Dendritic cell treated with granulocyte-macrophage colony-stimulating factor and Interleukin-4, amounts not matched to agents 40 ng/mL and 50 ng/mL, for 4 days (primary cell): ENCODE results near the gene RHBDD1.

Experiments used
- H3K27ac Mint-ChIP-seq: one replicate; pipeline ENCODE4 v1.8.0; 2022; ENCODE audit warnings: mild to moderate bottlenecking, mixed read lengths
- H3K27me3 Mint-ChIP-seq: one replicate; pipeline ENCODE4 v1.8.0; 2022; ENCODE audit warnings: mild to moderate bottlenecking, mixed read lengths
- H3K36me3 Mint-ChIP-seq: one replicate; pipeline ENCODE4 v1.8.0; 2022; ENCODE audit warnings: low read depth, mixed read lengths
- H3K4me1 Mint-ChIP-seq: one replicate; pipeline ENCODE4 v1.8.0; 2022; ENCODE audit warnings: low read depth, mixed read lengths
- H3K4me3 Mint-ChIP-seq: one replicate; pipeline ENCODE4 v1.8.0; 2022; ENCODE audit warnings: mild to moderate bottlenecking, moderate library complexity, mixed read lengths
- H3K9me3 Mint-ChIP-seq: one replicate; pipeline ENCODE4 v1.8.0; 2022; ENCODE audit warnings: mixed read lengths
- intact Hi-C: fragments of 100-400 bp; cut with micrococcal nuclease; formaldehyde crosslinking; loops from one replicate; pipeline ENCODE4 v1.15.0; 2022

Gene RHBDD1

DNA sequence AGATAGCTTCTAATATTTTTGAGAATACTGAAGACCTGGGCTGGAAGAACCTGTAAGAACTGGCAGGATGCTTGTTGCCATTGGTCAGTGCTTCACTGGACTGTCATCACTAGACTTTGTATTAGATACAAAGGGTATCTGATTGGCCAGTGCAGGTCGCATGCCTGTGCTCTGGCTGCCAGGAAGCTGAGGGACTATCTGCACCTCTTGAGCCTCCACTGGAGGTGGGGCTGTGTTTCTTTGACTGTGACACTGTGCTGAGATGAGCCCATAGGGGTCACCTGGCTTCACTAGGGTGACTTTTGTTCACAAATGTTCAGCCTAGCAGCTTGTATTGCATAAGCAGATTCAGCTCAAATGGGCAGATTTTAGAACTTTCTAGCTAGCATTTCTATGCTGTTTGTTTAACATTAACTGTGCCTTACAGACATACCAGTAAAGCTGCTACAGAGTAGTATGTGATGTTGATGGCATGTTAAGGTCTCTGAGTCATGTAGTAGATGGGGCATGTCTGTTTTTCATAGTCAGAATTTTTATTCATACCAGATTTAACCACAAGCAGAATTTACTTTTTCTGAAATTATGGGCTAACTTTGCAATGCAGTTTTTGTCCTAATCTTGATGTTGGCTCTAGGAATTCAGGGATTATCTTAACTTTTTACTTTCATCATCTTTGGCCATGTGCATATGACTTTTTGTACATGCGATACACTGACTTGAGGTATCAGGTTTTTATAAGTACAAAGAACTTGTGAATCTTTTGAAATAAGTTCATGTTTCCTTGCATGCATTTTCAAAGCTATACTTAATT is 56.1 kb downstream of the RHBDD1 start:
- H3K36me3 Mint-ChIP-seq = peaks cover 11% of the 10 kb centered on the region
- no peak overlapping the region for H3K4me3 Mint-ChIP-seq
- intact Hi-C loops = no loop called here
- no peaks in the 10 kb centered on the region for H3K27me3 Mint-ChIP-seq
- H3K4me1 Mint-ChIP-seq = no peaks in the 10 kb centered on the region
- H3K27ac Mint-ChIP-seq = no peak overlapping the region
- peaks cover 3% of the 10 kb centered on the region for H3K9me3 Mint-ChIP-seq

GRCh38 chr2:226892729-226893128 is 56.9 kb downstream of the RHBDD1 start:
- Mint-ChIP-seq H3K4me1 (no peaks in the 10 kb centered on the region), H3K27me3 (no peaks in the 10 kb centered on the region), H3K9me3 (peaks cover 9% of the 10 kb centered on the region), H3K4me3 (no peak overlapping the region), H3K36me3 (peaks cover 19% of the 10 kb centered on the region), H3K27ac (no peak overlapping the region)
- intact Hi-C loops = no loop called here

- Mint-ChIP-seq H3K9me3 (peaks cover 9% of the 10 kb centered on the region), H3K27me3 (no peaks in the 10 kb centered on the region), H3K4me1 (no peaks in the 10 kb centered on the region), H3K36me3 (peaks cover 21% of the 10 kb centered on the region), H3K27ac (no peak overlapping the region), H3K4me3 (no peak overlapping the region)
- intact Hi-C loops = no loop called here
These were observed 57.4 kb downstream of the RHBDD1 start for GRCh38 chr2:226893216-226893615.

DNA sequence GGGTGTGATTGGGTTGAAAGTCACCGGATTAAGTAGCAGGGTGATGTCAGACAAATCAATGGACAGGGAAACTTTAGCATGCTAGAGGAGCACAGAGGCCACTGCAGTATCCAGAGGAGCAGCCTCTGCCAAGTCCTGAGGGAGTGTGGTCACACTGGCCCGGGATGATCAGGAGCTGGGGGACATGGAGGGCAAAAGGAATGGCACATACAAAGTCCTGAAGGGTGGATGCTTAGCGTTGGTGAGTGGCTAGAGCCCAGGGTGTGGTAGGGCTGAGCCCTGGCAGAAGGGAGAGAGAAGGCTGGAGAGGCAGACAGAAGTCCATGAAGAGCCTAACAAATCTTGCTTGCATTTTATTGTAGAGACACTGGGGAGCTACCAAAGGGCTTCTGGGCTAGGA is 58.9 kb downstream of the RHBDD1 start:
- Mint-ChIP-seq H3K4me1 (no peaks in the 10 kb centered on the region), H3K36me3 (peaks cover 21% of the 10 kb centered on the region), H3K27ac (no peak overlapping the region), H3K4me3 (no peak overlapping the region), H3K9me3 (peaks cover 9% of the 10 kb centered on the region), H3K27me3 (no peaks in the 10 kb centered on the region)
- intact Hi-C loops = no loop called here

GRCh38 chr2:226895579-226895978 is 59.7 kb downstream of the RHBDD1 start:
- Mint-ChIP-seq H3K36me3 (peaks cover 21% of the 10 kb centered on the region), H3K27me3 (no peaks in the 10 kb centered on the region), H3K9me3 (peaks cover 9% of the 10 kb centered on the region), H3K4me3 (no peak overlapping the region), H3K4me1 (no peaks in the 10 kb centered on the region), H3K27ac (no peak overlapping the region)
- intact Hi-C loops = no loop called here

DNA sequence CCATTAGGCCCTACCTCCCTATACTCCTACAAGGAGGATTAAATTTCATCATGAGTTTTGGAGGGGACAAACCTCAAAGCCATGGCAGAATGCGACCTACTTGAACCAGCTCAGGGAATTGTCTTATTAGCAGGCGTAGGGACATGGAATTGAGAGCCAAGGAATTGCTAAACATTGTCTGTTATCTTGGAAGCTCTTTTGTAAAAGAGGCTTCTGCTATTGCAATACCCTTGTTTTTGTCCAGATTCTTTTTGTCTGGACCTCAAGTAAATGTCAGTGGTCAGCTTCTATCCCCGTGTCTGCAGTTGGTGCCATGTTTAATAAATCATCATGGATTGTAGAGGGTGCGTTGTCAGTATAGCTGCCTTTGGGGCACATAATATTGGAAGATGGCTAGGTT is 62.3 kb downstream of the RHBDD1 start:
- H3K36me3 Mint-ChIP-seq = peaks cover 21% of the 10 kb centered on the region
- H3K27me3 Mint-ChIP-seq = no peaks in the 10 kb centered on the region
- no peak overlapping the region for H3K4me3 Mint-ChIP-seq
- peaks cover 8% of the 10 kb centered on the region for H3K4me1 Mint-ChIP-seq
- H3K27ac Mint-ChIP-seq = no peak overlapping the region
- H3K9me3 Mint-ChIP-seq = peaks cover 9% of the 10 kb centered on the region
- intact Hi-C loops = no loop called here

DNA sequence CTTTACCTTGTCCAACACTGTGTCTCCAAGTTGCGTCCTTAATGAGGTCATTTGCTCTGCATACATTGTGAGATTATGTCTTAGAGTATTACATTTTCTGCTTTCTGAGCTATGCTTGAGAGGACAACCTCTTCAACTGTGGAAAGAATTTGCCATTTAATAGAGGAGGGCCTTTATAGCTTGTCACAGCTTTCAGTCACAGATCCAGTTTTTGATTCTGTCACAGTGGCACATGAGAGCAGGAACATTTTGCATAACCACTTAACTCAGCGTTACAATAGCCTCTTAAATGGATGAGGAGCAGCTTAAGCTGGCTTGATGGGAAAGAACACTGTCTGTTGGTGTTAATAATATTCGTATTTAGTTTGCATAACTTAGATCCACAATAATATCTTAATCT is 63.0 kb downstream of the RHBDD1 start:
- no peak overlapping the region for H3K27ac Mint-ChIP-seq
- no peak overlapping the region for H3K4me3 Mint-ChIP-seq
- peaks cover 27% of the 10 kb centered on the region for H3K36me3 Mint-ChIP-seq
- H3K4me1 Mint-ChIP-seq = peaks cover 8% of the 10 kb centered on the region
- H3K27me3 Mint-ChIP-seq = no peaks in the 10 kb centered on the region
- intact Hi-C loops = no loop called here
- peaks cover 9% of the 10 kb centered on the region for H3K9me3 Mint-ChIP-seq

DNA sequence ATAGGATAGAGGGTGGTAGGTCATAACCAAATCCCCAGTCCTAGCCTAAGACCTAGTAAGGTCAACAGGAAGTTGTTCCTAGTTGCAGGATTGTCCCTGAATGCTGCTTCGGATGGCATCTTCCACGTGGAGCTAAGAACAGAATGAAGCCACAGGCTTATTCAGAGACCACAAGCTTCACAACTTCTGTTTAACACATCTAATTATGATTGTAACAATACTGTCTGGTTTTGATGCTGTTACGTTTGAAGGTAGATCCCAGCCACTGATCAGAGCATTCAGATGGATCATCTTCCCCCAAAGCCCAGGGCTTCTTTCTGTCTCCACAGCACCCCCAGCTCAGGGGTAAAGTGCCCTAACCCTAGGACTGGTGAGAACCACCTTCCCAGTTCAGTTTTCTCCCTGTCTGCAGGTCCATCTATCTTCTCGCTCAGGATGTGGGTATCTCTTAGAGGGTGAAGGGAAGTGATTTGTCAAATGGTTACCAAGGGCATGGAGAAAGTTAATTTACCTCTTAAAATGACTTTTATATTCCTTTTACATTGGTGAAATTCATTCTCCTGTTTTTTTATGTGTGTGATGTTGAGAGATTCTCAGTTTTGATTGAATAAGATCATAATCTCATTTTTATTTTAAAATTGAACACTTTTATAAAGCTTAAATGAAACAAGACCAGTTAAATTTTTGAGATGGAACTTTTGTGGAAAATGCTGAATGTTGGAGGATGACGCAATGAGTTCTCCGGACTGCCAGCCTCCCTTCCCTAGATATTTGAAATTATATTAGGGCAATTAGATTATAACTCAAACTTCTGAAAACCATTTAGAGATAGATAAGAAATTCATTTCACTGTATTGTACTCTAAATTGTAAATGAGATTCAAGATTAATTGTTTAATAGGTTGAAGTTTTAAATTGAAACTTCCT is 66.5 kb downstream of the RHBDD1 start:
- H3K4me1 Mint-ChIP-seq = peaks cover 8% of the 10 kb centered on the region
- H3K9me3 Mint-ChIP-seq = peaks cover 3% of the 10 kb centered on the region
- intact Hi-C loops = no loop called here
- H3K4me3 Mint-ChIP-seq = no peak overlapping the region
- peaks cover 24% of the 10 kb centered on the region for H3K36me3 Mint-ChIP-seq
- H3K27ac Mint-ChIP-seq = no peak overlapping the region
- no peaks in the 10 kb centered on the region for H3K27me3 Mint-ChIP-seq

DNA sequence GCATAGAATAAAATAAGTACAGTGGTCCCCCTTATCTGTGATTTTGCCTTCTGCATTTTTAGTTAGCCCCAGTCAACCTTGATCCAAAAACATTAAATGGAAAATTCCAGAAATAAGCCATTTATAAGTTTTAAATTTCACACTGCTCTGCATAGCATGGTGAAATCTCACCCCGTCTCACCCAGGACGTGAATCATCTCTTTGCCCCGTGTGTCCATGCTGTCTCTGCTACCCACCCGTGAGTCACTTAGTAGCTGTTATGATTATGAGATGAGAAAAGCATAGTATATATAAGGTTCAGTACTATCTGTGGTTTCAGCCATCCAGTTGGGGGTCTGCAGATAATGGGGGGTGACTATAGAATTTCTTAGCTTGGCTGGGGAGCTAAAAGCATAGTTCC is 67.3 kb downstream of the RHBDD1 start:
- peaks cover 8% of the 10 kb centered on the region for H3K4me1 Mint-ChIP-seq
- no peak overlapping the region for H3K27ac Mint-ChIP-seq
- no peaks in the 10 kb centered on the region for H3K27me3 Mint-ChIP-seq
- H3K4me3 Mint-ChIP-seq = no peak overlapping the region
- peaks cover 19% of the 10 kb centered on the region for H3K36me3 Mint-ChIP-seq
- H3K9me3 Mint-ChIP-seq = no peaks in the 10 kb centered on the region
- intact Hi-C loops = no loop called here

DNA sequence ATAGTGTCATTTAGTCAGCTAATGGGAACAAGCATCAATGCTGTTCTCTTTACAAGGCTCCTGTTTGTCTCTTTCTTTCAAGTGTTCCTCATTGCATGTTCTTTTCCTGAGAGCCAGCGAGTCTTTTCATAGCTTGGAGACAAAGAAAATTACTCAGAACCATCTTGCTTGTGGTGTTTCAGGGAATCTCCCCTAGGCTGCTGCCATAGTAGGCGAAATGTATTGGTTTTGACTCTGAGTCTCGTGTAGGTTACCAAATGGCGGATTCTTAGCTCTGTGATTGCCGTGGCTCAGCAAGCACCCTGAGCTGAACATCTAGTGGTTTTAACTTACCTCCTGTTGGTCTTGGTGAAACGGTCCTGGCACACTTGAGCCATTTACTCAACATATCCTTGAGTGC is 68.7 kb downstream of the RHBDD1 start:
- Mint-ChIP-seq H3K4me3 (no peak overlapping the region), H3K4me1 (peaks cover 13% of the 10 kb centered on the region), H3K27ac (no peak overlapping the region), H3K9me3 (no peaks in the 10 kb centered on the region), H3K36me3 (peaks cover 33% of the 10 kb centered on the region), H3K27me3 (no peaks in the 10 kb centered on the region)
- intact Hi-C loops = no loop called here

- Mint-ChIP-seq H3K27me3 (no peaks in the 10 kb centered on the region), H3K27ac (no peak overlapping the region), H3K4me3 (no peak overlapping the region), H3K36me3 (peaks cover 35% of the 10 kb centered on the region), H3K4me1 (peaks cover 13% of the 10 kb centered on the region), H3K9me3 (no peaks in the 10 kb centered on the region)
- intact Hi-C loops = no loop called here
These were observed 69.9 kb downstream of the RHBDD1 start for GRCh38 chr2:226905718-226906117.

- Mint-ChIP-seq H3K27ac (no peak overlapping the region), H3K9me3 (no peaks in the 10 kb centered on the region), H3K4me3 (no peak overlapping the region), H3K27me3 (no peaks in the 10 kb centered on the region), H3K36me3 (peaks cover 35% of the 10 kb centered on the region), H3K4me1 (peaks cover 8% of the 10 kb centered on the region)
- intact Hi-C loops = no loop called here
These were observed 70.4 kb downstream of the RHBDD1 start for GRCh38 chr2:226906163-226906693.

DNA sequence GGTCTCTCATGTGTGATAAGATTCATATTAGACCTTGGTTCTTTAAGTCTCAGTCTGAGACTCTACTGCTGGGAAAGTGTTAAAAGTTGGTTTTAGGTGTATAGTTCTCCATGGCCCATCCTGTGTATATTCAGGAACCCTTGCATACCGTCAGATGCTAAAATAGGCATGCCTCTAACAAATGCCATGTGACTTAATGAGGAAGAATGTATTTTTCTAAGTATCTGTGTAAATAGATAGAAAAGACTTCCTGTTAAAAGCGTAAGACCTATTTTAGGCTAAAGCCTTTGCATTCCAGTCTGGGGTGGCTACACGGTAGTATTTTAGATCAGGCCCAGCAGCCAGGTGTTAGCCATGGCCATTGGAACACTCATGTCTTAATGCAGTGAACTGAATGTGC is 73.3 kb downstream of the RHBDD1 start:
- no peak overlapping the region for H3K27ac Mint-ChIP-seq
- intact Hi-C loops = no loop called here
- peaks cover 31% of the 10 kb centered on the region for H3K36me3 Mint-ChIP-seq
- no peaks in the 10 kb centered on the region for H3K27me3 Mint-ChIP-seq
- H3K4me3 Mint-ChIP-seq = no peak overlapping the region
- no peaks in the 10 kb centered on the region for H3K9me3 Mint-ChIP-seq
- peaks cover 5% of the 10 kb centered on the region for H3K4me1 Mint-ChIP-seq

- no peak overlapping the region for H3K27ac Mint-ChIP-seq
- peaks cover 35% of the 10 kb centered on the region for H3K36me3 Mint-ChIP-seq
- H3K4me1 Mint-ChIP-seq = peaks cover 5% of the 10 kb centered on the region
- intact Hi-C loops = no loop called here
- no peaks in the 10 kb centered on the region for H3K9me3 Mint-ChIP-seq
- no peak overlapping the region for H3K4me3 Mint-ChIP-seq
- H3K27me3 Mint-ChIP-seq = no peaks in the 10 kb centered on the region
These were observed 74.0 kb downstream of the RHBDD1 start for GRCh38 chr2:226909836-226910235.
